Measurements from ENCODE around the gene ATG5. TPM values are rescaled to one million over a fixed set of nuclear protein-coding genes. Genes with fewer than 3 reads are reported as not detected.

ATG5 gene
- total RNA-seq: 48.0 and 63.9 TPM in 2 replicates

GRCh38 chr6:106325336-106326178 lies at the start of gene ATG5:
Gene ATG5, minus strand, starts transcription at chr6:106325760. Its CDS starts 9,552 bp downstream, at chr6:106316208.

DNA sequence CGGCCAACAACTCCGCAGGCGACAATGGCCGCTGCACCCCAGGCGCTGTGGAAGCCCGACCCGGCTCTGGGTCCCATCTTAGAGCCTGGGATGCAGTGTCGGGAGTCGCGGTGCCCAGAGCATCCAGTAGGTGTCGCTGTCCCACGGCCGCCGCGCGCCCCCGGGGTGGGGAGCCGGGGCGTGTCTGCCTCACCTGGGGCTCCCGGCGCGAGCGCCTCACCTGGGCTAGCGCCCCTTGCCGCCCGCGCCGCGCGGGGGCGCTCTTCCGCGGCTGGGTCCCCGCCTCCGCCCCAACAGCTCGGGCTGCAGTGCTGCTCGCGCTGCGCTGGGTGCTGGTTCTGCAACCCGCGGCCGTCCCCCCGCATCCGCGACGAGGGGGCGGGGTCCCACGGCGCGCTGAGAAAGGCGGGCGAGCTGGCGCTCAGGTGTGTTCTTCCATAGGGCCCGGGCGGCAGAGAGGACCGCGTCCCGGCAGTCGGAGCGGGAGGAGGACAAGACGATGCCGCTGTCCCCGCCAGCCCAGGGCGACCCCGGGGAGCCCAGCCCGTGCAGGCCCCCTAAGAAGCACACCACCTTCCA lies 34.9 kb upstream of the ATG5 start, which contains the start of gene CRYBG1:
Gene CRYBG1 (plus strand): TSS at position 308 of the 579 bp plus-strand sequence. CDS start 192 bp downstream, at position 500.

Other genes with a start within 250 kb of the ATG5 start
- 2.8 and 5.2 TPM in 2 replicates for gene PRDM1, start 239.4 kb downstream of the ATG5 start, total RNA-seq
- 12.6 and 15.6 TPM in 2 replicates for gene CRYBG1, start 35.0 kb upstream of the ATG5 start, total RNA-seq

Data from smooth muscle cell of trachea (primary cell).